ENCODE results near the gene ENOX1. TPM values are rescaled to one million over a fixed set of nuclear protein-coding genes. Genes with fewer than 3 reads are reported as not detected.
A peak's percentile ranks its signal among the peaks of the same experiment; 100 is the strongest.

The ENOX1 gene
- total and polyA plus RNA-seq, 8 donors = 0.23 to 2.0 (median 0.94) TPM

- Histone ChIP-seq H3K9me3 (no peaks in the 10 kb centered on the region), H3K27ac (no peak overlapping the region), H3K4me3 (no peak overlapping the region), H3K4me1 (peaks cover 17 to 22% (median 20%) of the 10 kb centered on the region in 3 donors), H3K36me3 (no peaks in the 10 kb centered on the region), H3K27me3 (no peaks in the 10 kb centered on the region)
- whole genome bisulfite sequencing, 2 donors = 89 to 92% methylated on average over 5 of the region's 5 CpGs
- no peak for FAIRE-seq
- DNase-seq = no peak
- intact Hi-C loops (cut with DNase I) = no loop called here
- no peak for TF ChIP-seq CTCF (IDR thresholded peaks at IDR 0.05)
- no peak for ATAC-seq
These were observed 403.1 kb downstream of the ENOX1 start for GRCh38 chr13:43383498-43384165.

- 64 to 78% methylated on average over 1 of the region's 1 CpG for WGBS, 2 donors
- H3K36me3 ChIP-seq = no peaks in the 10 kb centered on the region
- FAIRE-seq = no peak
- H3K4me1 ChIP-seq = peaks cover 5 to 14% (median 6%) of the 10 kb centered on the region in 3 donors
- intact Hi-C loops (cut with DNase I) = no loop called here
- no peaks in the 10 kb centered on the region for H3K27me3 ChIP-seq
- H3K27ac ChIP-seq = no peak overlapping the region
- DNase-seq = no peak
- H3K9me3 ChIP-seq = no peaks in the 10 kb centered on the region
- H3K4me3 ChIP-seq = no peak overlapping the region
- ATAC-seq = no peak
- no peak for TF ChIP-seq CTCF (IDR thresholded peaks at IDR 0.05)
These were observed 407.0 kb downstream of the ENOX1 start for GRCh38 chr13:43379738-43380137.

GRCh38 chr13:43377973-43378372 lies 408.8 kb downstream of the ENOX1 start:
- Histone ChIP-seq H3K4me1 (peaks cover 0 to 14% (median 6%) of the 10 kb centered on the region in 3 donors), H3K36me3 (no peaks in the 10 kb centered on the region), H3K9me3 (no peaks in the 10 kb centered on the region), H3K27me3 (no peaks in the 10 kb centered on the region), H3K27ac (peak overlapping the region in 2 of 4 donors; percentile 33 to 54), H3K4me3 (no peak overlapping the region)
- DNase-seq (peak in 2 of 6 donors; percentile 33 to 49), FAIRE-seq (no peak), ATAC-seq (peak; percentile 85 to 92 (median 90))
- intact Hi-C loops (cut with DNase I) = no loop called here
- WGBS, 2 donors = 0 to 26% methylated on average over 1 of the region's 1 CpG
- TF ChIP-seq CTCF (IDR thresholded peaks at IDR 0.05) = no peak

DNA sequence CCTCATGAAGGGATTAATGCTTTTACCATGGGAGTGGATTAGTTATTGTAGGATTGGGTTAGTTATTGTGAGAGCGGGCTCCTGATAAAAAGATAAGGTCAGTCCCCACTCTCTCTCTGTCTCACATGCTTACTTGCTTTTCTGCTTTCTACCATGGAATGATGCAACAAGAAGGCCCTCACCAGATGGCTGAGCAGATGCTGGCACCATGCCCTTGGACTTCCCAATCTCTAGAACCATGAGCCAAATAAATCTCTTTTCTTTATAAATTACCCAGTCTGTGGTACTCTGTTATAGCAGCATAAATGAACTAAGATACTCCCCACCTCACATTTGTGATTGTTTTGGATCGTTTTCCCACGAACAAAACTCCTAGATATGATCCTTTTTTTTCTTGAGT lies 409.6 kb downstream of the ENOX1 start:
- H3K4me1 ChIP-seq = peaks cover 0 to 14% (median 6%) of the 10 kb centered on the region in 3 donors
- H3K27me3 ChIP-seq = no peaks in the 10 kb centered on the region
- no peaks in the 10 kb centered on the region for H3K36me3 ChIP-seq
- ATAC-seq (peak; percentile 5 to 42 (median 28)), FAIRE-seq (no peak), DNase-seq (peak in 3 of 6 donors; percentile 9 to 45 (median 33))
- H3K27ac ChIP-seq = peak overlapping the region in 1 of 4 donors; percentile 54
- 33 to 48% methylated on average over 3 of the region's 3 CpGs for WGBS, 2 donors
- no peaks in the 10 kb centered on the region for H3K9me3 ChIP-seq
- no peak for TF ChIP-seq CTCF (IDR thresholded peaks at IDR 0.05)
- intact Hi-C loops (cut with DNase I) = no loop called here
- H3K4me3 ChIP-seq = no peak overlapping the region

GRCh38 chr13:43376596-43376995 lies 410.2 kb downstream of the ENOX1 start:
- intact Hi-C loops (cut with DNase I) = no loop called here
- H3K27ac ChIP-seq = no peak overlapping the region
- ATAC-seq (no peak), DNase-seq (no peak), FAIRE-seq (no peak)
- 83 to 94% methylated on average over 1 of the region's 1 CpG for WGBS, 2 donors
- H3K4me1 ChIP-seq = peaks cover 0 to 14% (median 6%) of the 10 kb centered on the region in 3 donors
- no peak for TF ChIP-seq CTCF (IDR thresholded peaks at IDR 0.05)
- H3K9me3 ChIP-seq = no peaks in the 10 kb centered on the region
- no peaks in the 10 kb centered on the region for H3K36me3 ChIP-seq
- H3K4me3 ChIP-seq = no peak overlapping the region
- H3K27me3 ChIP-seq = no peaks in the 10 kb centered on the region
